GM15510 (cell line): ENCODE data around the gene ANAPC2.

Experiments
- POLR2A ChIP-seq: IDR thresholded peaks from 3 replicates; pipeline ENCODE4 v1.6.1; 2011; ENCODE audit warnings: borderline replicate concordance; ENCODE audit not compliant: insufficient read length; ENCODE audit errors: extremely low read depth

ANAPC2 gene

DNA sequence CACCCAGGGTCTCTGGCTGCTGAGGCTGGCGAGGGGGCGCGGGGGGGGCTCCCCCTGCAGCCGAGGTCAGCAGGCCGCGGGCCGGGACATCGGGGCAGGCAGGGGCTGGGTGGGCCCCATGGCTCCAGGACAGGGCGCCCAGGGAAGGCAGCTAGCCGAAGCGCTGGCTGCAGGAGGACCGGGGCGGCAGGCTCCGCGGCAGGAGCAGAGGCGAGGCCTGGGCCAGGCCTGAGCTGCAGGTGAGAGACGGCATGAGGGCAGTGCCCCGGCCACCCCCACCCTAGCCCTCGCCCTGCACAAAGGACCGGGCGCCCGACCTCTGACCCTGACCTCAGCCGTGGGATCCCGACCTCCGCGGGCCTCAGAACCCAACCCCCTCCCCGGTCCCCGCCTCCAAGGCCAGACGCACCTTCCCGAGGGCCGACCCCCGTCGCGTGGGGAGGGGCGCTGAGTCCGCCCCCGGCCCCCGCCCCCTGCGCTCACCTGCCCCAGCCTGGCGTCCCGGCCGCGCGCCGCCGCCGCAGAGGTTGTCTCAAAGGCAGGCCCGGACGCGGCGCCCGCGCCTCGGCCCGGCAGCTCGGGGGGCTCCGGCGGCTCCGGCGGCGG lies 33.2 kb upstream of the ANAPC2 start:
- TF ChIP-seq POLR2A = no peak

DNA sequence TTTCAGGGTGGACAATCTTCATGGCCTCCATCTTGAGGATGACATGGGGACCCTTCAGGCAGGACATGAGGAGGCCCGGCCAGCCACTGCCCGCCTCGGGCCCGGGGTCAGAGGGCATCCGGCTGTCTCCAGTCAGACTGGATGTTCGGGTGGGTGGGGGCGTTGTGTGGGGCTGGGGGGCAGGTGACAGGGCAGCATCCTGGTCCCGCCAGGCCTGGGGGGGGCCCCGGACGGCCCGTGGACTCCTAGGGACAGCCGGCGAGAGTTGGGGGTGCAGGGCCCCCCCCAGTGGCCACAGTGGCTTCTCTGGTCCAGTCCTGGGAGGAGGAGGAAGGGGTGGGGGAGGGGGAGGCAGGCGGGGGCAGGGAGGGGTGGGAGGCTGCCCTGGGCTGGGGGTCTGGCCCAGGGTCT lies 32.7 kb upstream of the ANAPC2 start:
- TF ChIP-seq POLR2A = no peak

DNA sequence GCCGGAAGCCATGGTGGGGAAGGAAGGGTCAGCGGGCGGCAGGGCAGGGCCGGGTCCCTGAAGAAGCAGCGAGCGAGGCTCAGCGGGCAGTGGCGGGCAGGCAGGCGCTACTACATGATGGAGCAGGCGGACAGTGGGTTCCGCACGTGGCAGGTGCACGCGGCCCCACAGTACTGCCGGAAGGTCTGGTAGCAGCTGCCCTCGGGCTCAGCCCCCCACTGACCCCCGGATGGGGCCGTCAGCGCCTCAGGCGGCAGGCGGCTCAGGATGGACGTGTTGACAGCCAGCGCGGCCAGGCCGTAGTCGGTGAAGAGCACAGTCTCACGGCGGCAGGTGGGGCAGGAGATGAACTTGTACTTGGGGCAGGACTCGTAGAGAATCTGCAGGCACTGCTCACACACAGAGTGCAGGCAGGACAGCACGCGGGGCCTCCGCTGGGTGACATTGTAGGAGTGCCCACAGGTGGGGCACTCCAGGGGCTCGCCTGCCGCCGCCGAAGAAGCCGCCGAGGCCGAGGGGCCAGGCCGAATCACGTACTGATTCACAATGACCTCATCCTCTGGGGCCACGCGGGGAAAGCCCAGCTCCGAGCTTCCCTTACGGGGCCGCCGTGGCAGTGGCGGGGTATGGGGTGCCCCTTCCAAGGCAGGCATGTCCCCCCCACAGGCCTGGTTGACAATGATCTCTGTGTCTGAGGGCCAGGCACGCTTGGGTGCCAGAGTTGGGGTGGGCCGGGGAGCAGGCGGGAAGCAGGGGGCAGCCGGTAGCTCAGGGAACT lies 32.1 kb upstream of the ANAPC2 start:
- TF ChIP-seq POLR2A = no peak

DNA sequence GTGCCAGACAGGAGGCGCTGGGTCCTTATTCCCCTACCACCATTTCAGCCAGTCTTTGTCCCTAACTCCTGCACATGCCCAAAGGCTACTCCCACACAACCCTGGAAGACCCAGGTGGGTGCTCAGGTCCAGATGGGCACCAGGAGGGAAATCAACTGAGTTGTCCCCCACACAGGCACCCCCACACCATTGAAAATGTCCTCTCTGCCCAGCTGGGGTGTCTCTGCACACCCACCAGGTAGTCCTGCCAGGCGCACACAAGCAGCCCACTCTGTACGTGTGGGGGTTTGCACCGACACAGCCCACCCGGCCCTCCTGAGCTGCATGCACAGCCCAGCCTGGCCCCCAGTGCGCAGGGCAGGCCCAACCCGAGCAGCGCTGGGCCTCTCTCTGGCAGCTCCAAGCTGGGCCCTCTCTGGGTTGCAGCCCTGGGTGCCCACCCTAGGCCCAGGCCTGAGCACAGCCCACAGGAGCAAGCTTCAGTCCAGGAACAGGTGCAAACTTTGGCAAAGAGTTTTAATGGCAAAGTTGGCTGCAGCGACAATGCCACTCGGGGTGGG lies 31.5 kb upstream of the ANAPC2 start:
- TF ChIP-seq POLR2A = no peak

DNA sequence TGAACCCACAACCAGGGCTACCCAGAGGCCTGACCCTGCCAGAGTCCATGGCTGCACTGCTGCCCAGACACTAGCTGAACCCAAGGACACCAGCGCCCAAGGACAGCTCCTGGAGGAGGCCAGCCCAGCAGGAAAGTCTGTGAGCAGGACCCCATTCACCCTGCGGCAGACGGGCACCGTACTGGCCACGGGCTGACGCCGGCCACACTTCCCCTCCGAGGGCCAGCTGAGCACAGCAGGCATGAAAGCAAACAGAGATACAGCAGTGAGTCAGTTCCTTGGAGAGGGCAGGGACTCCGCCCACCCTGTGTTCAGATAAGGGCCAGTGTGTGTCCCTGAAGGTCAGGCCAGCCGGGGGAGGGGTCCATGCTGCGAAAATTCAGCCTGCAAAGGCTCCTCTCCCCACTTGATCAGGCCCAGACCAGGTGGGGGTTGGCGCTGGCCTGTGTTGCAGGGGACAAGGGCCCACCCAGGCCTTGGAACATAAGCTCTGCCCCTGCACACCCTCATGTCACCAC lies 30.5 kb upstream of the ANAPC2 start:
- TF ChIP-seq POLR2A = no peak

DNA sequence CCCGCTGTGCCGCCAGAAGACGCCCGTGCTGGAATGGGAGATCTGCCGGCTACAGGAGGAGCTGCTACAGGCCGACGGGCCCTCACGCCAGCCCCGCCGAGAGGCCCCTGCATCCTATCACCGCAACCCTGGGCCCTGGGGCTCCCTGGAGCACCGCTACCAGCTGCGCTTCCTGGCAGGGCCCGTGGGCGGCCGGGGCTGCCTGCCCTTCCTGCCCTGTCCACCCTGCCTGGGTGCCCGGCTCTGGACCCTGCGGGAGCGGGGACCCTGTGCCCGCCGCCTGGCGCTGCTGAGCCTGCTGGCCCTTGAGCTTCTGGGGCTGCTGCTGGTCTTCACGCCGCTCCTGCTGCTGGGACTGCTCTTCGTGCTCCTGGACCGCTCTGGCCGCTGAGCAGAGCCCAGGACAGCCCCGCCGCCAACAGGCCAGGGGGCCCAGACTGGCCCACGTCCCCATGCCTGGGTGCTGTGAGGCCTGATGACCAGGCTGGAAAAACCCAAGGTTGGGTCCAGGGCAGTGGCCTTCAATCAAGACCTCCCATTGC lies 29.9 kb upstream of the ANAPC2 start:
- no peak for TF ChIP-seq POLR2A

DNA sequence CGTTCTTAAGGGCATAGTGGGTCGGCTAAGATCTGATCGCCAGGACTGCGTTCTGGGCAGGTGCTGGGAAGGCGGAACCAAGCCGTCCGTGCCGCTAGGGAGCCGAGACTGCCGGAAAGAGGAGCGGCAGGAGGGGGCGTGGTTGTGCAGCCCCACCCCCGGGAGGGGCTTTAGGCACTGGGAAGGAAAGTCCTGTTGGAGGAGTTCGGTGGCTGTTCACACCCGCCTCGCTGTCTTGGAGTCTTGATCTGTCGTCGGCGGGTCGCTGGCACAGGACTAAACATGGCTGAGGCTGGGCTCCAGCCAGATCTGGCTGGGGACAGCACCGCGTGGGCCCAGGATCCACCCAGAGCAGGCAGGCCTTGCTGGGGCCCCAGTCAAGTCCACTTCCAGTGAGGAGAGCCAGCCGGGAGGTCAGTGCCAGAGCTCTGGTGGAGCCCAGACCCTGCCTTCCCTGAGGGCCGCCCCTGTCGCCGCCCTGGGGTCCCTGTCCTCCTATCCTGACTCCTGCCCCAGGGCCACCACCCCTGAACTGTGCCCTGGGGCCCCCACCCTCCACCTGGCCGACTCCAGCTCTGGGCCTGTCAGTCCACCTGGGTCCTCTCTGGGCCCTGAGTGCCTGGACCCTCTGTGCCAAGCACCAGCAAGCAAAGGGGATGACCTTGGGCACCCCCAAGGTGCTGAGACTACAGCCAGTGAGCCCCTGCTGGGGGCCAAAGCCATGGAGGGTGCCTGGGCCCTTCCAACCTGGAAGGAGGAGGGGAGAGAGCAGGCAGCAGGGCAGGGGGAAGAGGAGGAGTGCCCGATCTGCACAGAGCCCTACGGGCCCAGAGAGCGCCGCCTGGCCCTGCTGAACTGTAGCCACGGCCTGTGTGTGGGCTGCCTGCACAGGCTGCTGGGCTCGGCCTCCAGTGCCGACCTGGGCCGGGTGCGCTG lies 29.2 kb upstream of the ANAPC2 start:
- no peak for TF ChIP-seq POLR2A

DNA sequence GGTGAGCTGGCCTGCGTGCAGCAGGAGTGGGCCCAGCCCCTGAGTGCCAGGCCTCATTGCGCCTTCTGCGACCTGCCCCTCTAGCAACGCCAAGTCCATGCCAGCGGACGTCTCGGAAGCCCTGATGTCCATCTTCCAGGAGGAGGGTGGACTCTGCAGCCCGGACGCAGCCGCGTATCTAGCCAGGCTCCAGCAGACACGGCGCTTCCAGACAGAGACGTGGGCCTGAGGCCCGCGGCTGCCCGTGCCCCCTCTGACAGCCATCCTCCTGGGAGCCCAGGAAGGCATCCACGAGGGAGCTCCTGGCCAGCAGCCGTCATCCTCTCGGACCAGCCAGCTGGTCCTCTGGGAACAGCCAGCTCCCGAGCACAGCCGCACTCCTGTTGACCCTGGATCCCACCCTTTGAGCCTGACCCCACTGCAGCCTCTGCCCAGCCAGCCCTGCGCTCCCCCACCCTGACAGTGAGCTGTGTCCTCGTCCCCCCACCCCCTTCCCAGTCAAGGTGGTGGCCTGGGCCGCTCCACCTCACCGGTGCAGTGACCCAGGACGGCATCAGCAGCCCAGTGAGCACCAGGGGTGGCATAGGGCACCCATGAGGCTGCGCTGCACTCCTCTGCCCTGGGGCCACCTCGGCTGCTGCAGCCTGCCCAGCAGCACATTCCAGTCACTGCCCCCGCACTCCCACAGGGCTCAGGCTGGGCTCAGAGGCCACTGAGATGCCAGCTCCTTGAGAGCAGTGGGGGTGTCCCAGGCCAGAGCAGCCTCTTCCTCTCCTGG lies 28.0 kb upstream of the ANAPC2 start:
- TF ChIP-seq POLR2A = no peak

DNA sequence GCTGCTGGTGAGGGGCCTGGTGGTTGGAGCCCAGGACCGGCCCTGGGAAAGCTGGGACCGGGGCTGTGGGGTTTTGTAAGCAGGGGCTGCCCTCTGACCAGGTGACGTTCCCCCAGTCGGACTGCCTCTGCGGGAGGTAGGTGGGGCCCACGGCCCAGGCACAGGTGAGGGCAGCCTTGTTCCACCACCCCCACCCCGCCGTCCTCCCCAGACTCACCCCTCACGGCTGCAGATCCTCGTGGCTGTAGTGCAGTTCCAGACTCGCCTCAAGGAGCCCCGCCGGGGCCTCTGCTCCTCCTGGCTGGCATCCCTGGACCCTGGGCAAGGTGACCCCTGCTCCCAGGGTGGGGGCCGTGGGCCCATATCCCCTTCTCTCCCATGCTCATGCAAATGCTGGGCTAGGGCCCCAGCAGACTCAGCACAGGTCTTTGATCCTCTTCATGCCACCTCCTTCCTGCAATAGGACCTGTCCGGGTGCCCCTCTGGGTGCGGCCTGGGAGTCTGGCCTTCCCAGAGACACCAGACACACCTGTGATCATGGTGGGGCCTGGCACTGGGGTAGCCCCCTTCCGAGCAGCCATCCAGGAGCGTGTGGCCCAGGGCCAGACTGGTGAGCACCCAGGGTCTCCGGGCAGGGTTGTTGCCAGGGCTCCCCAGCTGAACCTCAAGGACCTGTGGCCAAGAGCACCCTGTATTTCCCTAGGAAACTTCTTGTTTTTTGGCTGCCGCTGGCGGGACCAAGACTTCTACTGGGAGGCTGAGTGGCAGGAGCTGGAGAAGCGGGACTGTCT lies 27.0 kb upstream of the ANAPC2 start:
- TF ChIP-seq POLR2A = no peak

DNA sequence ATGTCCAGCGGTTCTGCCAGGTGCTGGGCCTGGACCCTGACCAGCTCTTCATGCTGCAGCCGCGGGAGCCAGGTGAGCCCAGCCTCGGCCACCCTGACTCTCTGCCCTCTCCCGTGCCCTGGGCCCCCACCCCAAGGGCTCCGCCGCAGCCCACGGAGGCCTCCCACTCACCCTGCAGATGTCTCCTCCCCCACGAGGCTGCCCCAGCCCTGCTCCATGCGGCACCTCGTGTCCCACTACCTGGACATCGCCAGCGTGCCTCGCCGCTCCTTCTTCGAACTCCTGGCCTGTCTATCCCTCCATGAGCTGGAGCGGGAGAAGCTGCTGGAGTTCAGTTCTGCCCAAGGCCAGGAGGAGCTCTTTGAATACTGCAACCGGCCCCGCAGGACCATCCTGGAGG lies 26.3 kb upstream of the ANAPC2 start:
- TF ChIP-seq POLR2A = no peak

DNA sequence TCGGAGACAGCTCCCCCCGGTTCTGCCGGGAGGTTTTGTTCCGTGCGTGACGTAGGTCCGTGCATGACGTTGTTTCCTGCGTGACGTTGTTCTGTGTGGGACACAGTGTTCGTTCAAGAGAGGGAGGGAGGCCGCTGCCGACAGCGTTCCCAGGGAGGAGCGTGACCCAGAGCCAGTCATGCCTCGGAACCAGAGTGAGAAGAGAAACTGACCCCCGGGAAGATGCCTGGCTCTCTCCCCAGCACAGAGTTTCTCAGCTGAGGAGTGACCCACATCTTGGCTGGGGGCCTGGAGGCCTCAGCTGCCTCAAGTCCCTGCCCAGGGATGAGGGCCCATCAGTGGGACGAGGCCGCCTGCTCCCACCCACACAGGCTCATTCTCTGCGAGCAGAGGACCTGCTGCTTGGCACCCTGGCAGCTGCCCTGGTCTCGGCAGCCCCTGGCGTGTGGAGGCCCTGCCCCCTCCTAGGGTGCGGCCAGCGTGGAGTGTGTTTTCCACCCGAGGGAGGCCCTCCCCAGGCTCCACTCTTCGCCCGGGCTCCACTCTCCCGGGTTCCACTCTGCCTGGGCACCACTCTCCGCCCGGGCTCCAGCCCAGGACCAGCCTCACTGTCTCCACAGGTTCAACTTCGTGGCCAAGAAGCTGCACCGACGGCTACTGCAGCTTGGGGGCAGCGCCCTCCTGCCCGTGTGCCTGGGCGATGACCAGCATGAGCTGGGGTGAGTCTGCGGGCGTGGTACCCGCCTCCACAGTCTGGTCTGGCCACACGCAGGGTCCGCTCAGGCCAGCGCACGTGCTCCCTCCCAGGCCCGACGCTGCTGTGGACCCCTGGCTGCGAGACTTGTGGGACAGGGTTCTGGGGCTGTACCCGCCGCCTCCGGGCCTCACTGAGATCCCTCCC lies 25.1 kb upstream of the ANAPC2 start:
- TF ChIP-seq POLR2A = no peak

DNA sequence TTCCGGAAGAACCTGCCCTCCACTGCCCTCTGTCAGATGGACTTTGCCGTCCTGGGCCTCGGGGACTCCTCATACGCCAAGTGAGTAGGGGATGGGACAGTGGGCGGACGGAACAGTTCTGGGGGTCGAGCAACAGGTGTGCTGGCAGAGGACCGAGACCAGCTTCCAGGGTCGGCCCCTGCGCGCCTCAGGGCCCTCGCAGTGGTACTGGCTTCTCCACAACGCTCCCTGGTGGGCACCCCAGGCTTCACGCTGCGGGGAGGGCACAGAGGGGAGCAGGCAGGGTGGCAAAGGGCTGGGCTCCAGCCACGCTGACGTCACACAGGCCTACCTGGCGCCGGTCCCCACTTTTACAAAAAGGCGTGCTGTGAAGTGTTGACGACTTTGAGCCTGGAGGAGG lies 24.2 kb upstream of the ANAPC2 start:
- no peak for TF ChIP-seq POLR2A
